ENCODE measurements around the gene TBC1D16.

DNA sequence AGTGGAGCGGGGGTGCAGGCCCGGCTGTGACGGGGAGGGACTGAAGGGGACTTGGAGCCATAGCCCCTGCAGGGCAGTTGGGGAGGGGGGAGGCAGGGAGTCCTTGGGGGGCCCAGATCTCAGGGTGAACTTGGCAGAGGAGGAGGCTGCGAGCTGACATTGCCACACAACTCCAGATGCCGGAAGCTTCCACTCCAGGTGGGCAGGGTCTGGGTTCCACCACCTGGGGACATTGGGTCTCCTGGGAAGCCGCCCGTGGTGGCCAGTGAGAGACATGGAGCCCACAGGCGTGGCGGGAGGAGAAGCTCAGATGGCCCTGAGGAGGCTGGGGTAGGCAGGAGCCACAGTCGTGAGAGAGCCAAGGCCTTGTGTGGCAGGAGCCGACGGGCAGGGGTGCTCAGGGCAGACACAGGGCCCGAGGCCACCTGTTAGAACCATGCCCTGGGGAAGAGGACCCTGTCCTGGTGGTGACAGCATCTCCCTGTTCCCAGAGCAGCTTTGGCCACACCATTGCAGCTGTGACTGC is 47.5 kb upstream of the TBC1D16 start:
- TF ChIP-seq, protein P1, sequence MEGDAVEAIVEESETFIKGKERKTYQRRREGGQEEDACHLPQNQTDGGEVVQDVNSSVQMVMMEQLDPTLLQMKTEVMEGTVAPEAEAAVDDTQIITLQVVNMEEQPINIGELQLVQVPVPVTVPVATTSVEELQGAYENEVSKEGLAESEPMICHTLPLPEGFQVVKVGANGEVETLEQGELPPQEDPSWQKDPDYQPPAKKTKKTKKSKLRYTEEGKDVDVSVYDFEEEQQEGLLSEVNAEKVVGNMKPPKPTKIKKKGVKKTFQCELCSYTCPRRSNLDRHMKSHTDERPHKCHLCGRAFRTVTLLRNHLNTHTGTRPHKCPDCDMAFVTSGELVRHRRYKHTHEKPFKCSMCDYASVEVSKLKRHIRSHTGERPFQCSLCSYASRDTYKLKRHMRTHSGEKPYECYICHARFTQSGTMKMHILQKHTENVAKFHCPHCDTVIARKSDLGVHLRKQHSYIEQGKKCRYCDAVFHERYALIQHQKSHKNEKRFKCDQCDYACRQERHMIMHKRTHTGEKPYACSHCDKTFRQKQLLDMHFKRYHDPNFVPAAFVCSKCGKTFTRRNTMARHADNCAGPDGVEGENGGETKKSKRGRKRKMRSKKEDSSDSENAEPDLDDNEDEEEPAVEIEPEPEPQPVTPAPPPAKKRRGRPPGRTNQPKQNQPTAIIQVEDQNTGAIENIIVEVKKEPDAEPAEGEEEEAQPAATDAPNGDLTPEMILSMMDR (IDR thresholded peaks at IDR 0.05): no peak
- TF ChIP-seq POLR2A (IDR thresholded peaks at IDR 0.05): no peak

Data from right lobe of liver (tissue), 4 donors.